Activated CD4-positive, alpha-beta T cell treated with anti-CD3 and anti-CD28 coated beads for 48 hours (primary cell): ENCODE data around the gene KRT16.
"Not testable (repeated sequence)": the region's sequence is repeated elsewhere in the genome, so short reads cannot be mapped to it uniquely, and the experiment has no call there.

Experiments used
- DNase-seq: peaks from one replicate; pipeline ENCODE4 v3.0.0-alpha.2; 2020

KRT16 gene

DNA sequence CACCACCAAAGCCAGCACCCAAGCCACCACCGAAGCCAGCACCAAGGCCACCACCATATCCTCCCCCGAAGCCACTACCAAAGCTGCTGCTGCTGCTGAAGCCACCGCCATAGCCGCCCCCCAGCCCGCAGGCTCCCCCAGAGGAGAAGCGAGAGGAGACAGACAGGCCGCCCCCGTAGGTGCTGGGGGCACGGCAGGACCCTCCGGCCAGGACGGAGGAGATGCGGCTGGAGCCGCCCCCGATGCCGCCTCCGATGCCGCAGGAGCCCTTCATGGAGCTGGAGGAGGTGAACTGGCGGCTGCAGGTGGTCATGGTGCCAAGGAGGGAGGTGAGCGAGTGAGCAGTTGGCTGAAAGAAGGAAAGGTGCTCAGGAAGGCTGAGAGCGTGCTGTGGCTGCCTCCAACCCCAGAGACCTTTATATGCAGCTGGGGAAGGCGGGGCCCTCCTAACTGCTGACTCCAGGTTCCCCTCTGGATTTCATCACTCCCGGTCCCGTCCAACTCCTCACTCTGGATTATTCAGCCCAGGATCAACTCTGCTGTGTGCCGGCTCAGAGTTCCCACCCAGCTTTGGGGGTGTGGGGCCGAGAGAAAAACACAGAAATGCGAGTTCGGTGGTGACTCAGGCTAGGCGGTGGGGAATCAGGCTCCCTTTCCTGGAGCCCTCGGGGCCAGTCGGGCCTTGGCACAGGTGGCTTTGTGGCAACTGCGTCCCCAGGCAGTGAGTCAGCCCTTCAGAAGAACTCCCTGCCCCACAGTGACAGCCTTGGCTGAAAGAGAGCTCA is at the start of gene KRT16:
KRT16 (minus strand) TSS at position 392 of the 785 bp plus-strand sequence; CDS start at position 313, 79 bp downstream.
- DNase-seq, result not testable (repeated sequence)

DNA sequence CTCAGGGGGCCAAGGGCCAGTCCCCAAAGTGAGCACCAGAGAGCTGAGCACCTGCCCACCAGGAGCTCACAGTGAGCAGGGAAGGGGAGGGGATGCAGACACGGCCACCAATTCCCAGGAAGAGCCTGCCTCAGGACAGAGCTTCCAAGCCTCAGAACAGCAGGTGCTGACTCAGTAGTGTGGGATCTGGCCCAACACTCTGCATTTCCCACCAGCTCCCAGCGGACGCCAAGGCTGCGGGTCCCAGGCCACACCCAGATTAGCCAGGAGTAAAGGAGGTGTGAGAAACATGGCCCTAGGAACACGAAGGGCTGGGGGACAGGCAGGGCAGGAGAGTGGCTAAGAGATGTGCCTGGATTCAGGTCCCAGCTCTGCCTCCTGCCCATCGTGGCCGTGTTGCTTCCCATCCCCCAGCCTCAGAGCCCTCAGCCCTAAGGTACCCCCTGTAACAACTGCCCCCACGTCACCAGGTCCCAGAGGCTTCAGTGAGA is 47.7 kb upstream of the KRT16 start:
- no peak for DNase-seq

DNA sequence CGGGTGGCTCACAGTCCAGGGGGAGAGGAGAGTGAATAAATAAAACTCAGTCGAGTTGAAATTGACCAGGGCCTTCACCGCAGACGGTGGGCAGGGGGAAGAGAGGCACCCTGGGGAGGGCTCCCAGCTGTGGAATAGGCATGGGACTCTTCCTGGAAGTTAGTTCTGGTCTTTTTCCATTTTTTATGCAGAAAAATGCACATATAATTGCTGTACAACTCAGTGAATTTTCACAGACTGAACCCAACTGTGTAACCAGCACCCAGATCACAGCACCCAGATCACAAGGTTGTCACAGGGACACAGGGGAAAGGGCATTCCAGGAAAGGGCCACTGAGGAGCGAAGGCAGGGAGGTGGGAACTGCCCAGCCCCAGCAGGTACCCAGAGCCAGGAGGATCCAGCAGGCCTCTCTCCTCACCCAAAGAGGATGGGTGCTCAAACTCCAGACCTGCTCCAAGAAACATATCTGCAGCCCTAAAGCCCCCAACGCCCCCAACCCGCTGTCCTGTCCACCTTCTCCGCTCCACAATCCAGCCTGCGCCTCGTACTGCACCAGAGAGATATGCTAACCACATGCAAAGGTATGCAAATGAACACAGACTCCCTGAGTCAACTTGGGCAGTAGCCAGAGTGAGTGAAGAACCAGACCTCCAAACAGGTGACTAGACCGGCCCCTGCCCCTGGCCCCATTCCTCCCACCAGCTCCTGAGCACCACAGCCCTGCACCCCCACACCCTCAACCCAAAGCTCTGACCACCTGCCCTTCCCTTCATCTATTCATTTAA is 47.1 kb upstream of the KRT16 start:
- no peak for DNase-seq

DNA sequence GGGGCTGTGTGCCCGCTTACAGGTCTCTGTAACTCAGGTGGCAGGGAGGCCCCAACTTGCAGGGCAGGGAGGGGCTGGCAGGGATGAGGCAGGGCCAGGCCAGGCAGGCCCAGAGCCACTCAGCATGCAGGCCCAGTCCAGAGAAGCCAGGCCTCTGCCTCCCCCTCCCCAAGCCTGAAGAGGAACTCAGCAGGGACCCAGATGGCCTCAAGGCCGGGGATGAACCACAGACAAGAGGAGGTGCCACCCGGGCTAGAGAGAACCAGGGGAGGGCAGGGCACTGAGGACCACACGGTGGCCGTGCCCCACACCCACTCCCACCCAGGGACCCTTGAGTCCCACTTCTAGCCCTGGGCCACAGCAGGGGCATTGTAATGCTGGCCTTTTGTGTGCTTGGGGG is 46.3 kb upstream of the KRT16 start:
- no peak for DNase-seq

DNA sequence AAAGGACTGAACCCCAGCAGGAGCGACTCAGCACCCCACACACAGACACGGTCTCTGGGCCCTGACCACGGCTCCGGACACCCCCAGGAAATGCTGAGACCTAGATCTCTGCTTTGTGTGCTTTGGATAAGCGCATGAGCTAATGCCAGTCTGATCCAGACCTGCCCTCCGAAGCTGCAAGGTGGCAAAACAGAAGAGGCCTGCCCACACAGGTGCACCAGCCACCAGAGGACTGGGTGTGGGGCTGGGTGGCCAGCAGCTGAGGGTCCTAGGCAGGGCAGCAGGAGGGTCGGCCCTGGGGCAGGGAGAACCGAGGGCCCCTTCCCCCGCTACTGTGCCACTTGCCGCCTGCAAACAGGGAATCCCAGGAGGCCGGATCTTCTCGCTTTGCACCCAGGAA is 45.4 kb upstream of the KRT16 start:
- DNase-seq, result no peak

DNA sequence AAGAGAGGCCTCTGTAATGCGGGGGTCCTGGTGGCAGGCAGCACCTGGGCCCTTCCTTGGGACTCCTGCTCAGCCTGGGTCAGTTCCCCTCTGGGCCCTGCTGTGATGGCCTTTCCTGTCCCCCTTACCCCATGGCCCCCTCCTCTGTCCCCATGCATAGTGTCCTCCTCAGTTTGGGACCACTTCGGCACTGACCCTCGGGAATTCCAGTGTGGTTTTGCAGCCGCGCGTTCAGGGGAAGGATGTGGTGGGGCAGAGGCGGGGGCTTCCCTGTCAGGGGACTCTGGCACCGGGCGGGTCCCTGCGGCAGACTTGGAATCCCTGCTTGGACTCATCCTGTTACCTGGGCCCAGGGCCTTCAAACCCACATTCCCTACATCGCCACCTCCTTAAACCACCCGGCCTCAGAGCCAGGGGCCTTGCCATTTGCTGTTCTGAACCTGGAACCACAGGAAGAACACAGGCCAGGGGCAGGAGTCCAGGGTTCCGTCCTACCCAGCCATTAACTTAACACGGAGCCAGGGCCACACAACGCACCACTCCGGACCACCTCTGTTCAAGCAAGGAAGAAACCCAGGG is 44.7 kb upstream of the KRT16 start:
- no peak for DNase-seq

DNA sequence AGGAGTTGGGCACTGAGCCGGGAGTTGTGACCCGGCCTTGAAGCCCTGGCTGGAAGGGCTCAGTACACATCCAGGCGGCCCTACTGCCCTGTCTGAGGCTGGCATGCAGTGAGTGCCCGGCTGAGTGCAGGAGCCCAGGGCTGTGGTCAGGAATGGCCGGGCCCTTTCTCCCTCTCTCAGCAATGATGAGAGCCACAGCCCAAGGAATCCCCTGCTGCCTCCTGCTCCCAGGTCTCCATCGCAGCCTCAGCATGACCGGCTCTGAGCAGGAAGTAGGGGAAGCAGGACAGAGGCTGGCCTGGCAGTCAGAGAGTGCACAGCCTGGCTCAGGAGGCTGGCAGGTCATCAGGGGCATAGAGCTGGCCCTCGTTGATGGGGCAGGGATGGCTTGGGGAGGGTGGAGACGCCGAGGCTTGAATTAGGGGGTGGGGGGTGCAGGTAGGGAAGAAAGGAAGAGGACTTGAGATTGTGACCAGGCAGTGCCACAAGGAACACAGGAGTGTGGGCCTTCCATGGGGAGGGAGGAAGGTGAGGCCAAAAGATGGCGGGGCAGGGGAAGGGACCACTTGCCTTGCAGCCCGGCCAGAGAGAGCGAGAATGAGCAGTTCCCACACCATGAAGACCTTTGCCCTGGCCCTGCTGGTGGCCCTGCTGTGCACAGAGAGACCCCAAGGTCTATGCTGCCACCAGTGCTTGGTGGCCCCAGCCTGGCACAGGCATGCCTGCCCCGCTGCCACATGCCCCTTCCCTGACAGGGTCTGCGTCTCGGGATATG is 43.9 kb upstream of the KRT16 start:
- no peak for DNase-seq

DNA sequence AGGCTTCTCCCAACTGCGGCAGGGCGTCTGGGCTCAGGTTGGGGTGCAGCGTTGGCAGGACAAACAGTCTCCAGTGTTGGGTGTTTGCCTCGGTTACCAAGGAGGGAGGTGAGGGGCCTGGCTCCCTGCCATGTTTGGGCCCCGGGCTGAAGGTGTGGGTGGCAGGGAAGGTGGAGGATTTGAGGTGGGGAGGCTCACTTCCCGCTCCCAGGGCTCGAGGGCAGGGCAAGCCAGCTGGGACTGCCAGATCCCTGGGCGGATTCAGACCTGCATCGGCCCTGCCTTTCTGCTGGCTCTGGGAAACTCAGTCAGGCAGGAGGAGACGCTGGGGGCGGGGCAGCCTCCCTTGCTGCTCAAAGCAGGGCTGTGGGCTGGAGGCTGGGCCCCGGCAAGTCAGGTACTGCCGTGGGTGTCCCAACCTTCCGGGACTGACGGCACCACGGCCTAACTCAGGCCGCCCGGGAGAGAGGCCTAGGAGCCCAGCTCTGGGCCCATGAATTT is 43.1 kb upstream of the KRT16 start:
- DNase-seq, result no peak

DNA sequence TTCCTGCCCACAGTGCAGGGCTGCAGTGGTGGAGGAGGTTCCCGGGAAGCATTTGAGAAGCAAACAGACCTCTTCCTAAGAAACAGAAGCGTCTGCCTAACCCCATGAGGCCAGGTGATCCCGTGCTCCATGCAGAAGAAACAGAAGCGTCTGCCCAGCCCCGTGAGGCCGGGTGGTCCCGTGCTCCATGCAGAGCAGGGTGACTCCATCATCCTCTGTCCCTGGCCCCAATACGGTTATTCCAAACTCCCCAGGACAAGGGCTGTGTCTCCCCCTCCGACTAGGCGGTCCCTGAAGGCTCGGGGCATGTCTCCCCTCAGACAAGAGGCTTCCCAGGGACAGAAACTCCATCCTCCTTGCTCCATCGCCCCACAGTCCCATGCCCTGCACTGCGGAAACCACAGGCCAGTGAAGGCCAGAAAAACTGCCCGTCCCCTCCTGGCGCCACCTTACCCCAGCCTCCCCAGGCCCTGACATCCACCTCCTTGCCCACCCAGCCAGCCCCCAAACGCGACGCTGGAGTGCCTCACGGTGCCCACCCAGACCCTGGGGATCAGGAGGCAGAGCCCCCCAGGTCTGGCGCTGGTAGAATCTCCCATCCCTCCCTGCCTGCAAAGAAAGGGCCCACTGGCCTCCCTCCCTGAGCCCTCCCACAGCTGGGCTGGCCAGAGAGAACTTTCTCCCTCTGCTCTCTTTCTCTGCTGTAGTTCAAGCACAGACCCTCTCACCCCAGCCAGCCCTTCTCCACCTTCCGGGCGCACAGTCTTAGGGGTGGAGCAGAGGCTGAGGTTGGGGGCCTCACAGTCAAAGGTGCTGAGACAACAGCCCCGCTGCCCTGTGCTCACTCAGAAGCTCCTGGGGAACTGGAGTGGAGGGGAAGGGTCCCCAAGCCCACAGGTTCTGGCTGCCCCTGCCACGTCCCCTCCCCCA is 42.4 kb upstream of the KRT16 start:
- no peak for DNase-seq

DNA sequence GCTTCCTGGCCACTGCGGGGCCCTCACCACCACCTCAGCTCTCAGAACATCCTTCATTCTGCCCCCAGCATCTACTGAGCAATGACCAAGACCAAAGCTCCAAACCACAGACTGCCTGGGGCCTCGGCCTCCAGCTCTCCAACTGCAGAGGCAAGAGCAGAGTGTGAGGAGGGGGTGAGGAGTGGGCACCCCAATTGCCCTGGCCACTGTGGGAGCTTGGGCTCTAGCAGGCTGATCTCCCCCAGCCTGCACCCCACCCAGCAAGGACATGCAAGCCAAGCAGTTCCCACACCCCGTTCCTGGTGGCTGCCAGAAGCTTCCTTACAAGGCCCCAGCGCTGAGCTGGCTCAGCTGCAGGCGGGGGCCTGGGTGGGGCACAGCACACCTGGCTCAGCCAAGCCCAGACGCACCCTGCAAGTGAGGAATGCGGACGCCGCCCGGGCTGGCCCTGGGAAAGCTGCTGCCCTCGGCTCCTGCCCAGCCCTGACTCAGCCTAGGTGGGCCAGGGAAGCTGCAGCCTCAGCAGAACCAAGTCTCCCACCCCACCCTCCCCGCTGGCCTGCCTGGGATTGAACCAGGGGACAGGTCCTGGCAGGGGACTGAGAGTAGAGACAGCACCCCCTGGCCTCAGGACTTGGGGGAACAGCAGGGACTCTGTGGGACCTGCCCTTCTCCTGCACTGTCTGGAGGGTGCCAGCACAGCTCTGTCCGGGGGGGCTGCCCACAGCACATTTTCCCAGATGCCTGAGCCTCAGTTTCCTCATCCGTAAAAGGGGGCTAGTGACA is 41.5 kb upstream of the KRT16 start:
- no peak for DNase-seq

DNA sequence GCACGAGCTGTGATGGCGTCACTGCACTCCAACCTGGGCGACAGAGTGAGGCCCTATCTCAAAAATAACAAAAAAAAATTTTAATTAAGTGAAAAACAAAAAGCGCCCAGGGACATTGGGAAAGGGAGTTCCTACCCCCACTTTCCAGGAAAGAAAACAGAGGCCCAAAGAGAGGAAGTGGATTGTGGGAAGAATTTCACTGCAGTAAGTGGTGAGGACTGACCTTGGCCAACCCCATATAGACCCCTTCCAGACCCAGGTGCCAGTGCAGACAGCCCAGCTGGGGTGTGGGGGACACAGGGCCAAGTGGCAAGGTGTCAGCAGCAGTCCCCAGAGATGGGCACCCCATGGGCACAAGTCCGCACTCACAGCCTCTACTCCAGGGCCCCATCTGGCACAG is 40.9 kb upstream of the KRT16 start:
- DNase-seq, result no peak

DNA sequence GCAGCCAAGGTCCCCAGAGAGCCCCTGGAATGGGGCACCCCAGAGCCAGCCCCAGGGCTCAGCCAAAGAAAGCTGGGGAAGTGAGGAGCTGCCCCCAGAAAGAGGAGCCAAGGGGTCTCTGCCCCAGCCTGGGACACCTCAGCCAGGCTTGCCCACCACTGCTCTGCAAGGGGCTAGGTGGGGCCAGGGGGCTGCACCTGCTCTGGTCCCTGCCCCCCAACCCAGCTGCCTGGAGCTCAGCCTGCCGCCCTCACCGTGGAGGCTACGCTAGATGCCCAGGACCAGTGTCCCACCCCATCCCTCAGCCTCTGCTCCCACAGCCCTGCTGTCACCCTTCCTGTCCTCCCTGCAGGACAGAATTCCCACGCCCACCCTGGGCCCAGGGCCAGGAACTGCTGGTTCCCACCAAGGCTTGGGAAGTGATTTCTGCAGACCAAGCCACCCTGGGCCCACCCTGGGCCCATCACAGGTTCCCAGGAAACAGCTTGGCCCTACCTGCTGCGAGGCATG is 39.9 kb upstream of the KRT16 start:
- DNase-seq, result no peak

DNA sequence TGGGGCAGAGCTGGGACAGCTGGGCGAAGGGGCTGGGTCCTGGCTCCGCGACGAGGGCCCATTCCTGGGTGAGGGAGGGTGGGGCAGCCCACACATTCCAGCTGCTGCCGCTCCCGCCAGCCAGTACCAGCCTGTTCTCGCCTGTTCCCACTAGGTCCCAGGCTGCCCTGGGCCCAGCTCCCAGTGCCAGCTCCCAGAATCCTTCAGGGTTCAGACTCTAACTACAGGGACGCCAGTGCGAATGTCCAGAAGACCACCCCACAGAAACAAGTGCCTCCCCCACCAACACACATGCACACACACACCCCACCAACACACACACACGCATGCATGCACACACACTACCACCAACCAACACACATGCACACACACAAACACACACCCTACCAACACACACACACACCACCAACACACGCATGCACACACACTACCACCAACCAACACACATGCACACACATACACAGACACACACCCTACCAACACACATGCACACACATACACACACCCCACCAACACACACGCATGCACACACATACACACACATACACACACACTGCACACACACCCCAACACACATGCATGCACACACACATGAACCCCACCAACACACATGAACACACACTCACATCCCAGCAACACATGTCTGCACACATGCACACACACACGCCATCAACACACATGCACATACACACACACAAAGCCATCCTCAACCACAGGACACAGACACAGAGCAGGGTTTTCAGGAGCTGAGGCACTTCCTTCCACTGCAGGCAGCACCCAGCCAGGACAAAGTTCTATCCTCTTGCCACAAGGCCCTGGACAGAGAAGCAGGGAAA is 39.3 kb upstream of the KRT16 start:
- DNase-seq, result no peak

DNA sequence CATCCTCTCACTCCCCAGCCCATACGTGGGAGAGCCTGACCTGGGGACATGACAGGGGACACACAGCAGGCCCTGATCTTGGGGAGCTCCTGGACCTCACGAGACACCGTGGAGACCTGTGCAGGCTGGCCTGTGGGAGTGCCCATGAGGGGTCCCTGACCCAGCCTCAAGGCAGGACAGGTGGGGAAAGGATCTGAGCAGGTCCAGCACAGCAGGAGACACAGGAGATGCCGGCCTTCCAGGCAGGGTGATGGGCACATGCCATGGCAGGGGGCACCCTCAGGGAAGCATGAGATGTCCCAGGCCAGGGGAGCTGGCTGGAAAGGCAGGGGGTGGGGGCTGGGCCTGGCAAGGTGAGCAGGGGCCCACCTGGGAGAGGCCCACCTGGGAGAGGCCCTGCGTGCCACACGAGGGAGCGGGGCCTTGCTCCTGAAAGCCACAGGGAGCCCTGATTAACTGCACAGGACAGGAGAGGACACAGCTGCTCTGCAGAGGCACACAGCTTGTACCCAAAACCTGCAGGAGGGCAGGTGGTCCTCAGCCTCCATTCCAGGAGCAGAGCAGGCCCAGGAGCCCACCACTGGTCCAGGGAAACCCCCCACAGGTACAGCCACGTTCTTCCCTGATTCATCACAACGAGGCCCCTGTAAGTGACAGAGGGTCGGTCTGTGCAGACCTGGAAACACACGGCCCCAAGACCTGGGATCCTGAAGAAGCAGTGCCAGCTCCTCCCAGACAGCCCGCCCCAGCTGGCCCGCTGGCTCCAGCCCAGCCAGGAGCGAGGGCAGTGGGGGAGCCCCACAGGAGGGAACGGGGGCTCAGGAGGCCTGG is 38.4 kb upstream of the KRT16 start:
- no peak for DNase-seq

DNA sequence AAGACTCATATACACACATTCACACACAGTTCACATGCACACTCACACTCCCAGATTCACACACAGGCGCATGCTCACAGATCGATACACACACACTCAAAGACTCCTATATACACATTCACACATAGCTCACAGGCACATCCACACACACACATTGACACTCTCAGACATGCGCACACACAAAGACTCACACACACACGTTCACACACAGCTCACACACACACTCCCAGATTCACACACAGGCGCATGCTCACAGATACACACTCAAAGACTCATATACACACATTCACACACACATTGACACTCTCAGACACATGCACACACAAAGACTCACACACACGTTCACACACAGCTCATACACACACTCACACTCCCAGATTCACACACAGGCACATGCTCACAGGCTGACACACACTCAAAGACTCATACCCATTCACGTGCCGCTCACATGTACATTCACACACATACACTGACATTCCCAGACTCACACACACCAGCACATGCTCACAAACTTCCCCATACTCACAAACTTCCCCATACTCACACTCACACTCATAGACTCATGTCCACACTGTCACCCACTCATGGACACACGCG is 37.5 kb upstream of the KRT16 start:
- no peak for DNase-seq

DNA sequence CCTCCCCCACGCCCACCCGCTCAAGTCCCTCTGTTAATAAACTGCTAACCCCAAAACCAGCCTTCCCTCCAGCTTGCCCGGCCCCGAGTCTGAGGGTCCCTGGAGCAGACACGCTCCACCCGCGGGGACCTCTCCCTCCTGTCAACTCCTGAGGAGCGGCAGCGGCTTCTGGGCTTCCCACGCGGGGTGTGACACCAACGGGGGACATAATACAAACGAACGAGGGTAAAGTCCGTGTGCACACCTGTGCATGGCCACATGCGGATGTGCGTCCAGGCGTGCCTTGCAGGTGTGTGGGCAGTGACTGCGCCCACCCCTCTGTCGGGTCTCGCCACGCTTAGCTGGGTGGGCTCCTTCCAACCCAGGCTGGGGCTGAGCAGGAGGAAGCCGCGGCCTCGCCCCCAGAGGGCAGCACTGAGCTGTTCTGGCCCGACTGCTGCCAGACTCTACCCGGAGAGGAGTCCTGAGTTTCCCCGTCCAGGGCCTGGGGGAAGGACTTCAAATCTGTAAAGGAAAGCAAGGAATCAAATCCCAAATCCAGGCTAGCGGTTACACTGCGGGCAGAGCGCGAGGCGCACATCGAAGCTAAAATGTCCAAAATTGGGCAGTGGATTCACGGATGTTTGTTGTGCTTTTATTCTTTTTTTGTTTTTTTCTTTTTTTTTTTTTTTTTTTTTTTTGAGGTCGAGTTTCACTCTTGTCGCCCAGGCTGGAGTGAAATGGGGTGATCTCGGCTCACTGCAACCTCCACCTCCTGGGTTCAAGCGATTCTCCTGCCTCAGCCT is 36.0 kb upstream of the KRT16 start:
- DNase-seq, result peak; percentile 90

DNA sequence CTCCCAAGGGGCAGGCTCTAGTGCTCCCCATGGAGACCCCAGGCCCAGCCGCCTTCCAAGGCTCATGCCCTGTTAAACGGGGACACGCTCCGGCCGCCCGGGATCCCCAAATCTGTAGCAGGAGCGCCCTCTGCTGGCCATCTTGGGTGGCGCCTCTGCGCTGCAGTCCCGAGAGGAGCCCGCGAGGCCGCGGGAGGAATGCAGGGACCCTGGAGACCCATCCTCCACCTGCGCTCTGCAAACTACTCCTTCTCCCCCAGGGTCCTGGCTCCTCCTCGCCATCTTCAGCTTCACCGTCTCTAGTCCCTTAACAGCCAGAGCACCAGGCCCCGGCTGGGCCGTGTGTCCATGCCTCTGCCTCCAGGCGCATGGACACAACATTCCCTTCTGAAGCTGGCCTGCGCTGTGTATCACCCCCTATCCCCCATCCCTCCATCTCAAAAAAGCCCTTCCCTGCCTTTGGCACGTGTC is 35.4 kb upstream of the KRT16 start:
- peak; percentile 94 for DNase-seq
